Activated T-cell treated with anti-CD3 and anti-CD28 coated beads, Interleukin-2, amount 50 U/mL, for 24 hours (primary cell): ENCODE results near the gene EEF1E1.

Experiments
- DNase-seq: peaks from one replicate; pipeline ENCODE4 v3.0.0-alpha.2; 2020
- H3K27ac Mint-ChIP-seq: 2 replicates; pipeline ENCODE4 v1.8.0; 2020; ENCODE audit warnings: mild to moderate bottlenecking, mixed read lengths
- H3K27me3 Mint-ChIP-seq: 2 replicates; pipeline ENCODE4 v1.8.0; 2020; ENCODE audit warnings: mixed read lengths
- H3K36me3 Mint-ChIP-seq: 2 replicates; pipeline ENCODE4 v1.8.0; 2020; ENCODE audit warnings: low read depth, mixed read lengths
- H3K4me1 Mint-ChIP-seq: 2 replicates; pipeline ENCODE4 v1.8.0; 2020; ENCODE audit warnings: low read depth, mixed read lengths
- H3K4me3 Mint-ChIP-seq: 2 replicates; pipeline ENCODE4 v1.8.0; 2020; ENCODE audit warnings: mild to moderate bottlenecking, moderate library complexity, mixed read lengths
- H3K9me3 Mint-ChIP-seq: 2 replicates; pipeline ENCODE4 v1.8.0; 2020; ENCODE audit warnings: mixed read lengths

The EEF1E1 gene

GRCh38 chr6:8080362-8081151 is 21.8 kb downstream of the EEF1E1 start:
- H3K27me3 Mint-ChIP-seq = no peaks in the 10 kb centered on the region
- no peak overlapping the region for H3K4me3 Mint-ChIP-seq
- DNase-seq = no peak
- no peaks in the 10 kb centered on the region for H3K9me3 Mint-ChIP-seq
- peaks cover 49% of the 10 kb centered on the region for H3K4me1 Mint-ChIP-seq
- peaks cover 90% of the 10 kb centered on the region for H3K36me3 Mint-ChIP-seq
- no peak overlapping the region for H3K27ac Mint-ChIP-seq

GRCh38 chr6:8079126-8079525 is 23.2 kb downstream of the EEF1E1 start:
- no peak for DNase-seq
- Mint-ChIP-seq H3K9me3 (no peaks in the 10 kb centered on the region), H3K27ac (no peak overlapping the region), H3K4me3 (no peak overlapping the region), H3K27me3 (no peaks in the 10 kb centered on the region), H3K36me3 (peaks cover 76% of the 10 kb centered on the region), H3K4me1 (peaks cover 55% of the 10 kb centered on the region)

GRCh38 chr6:8077991-8078390 is 24.4 kb downstream of the EEF1E1 start:
- no peak for DNase-seq
- peaks cover 46% of the 10 kb centered on the region for H3K4me1 Mint-ChIP-seq
- H3K9me3 Mint-ChIP-seq = no peaks in the 10 kb centered on the region
- peaks cover 64% of the 10 kb centered on the region for H3K36me3 Mint-ChIP-seq
- no peak overlapping the region for H3K4me3 Mint-ChIP-seq
- H3K27me3 Mint-ChIP-seq = no peaks in the 10 kb centered on the region
- H3K27ac Mint-ChIP-seq = peak overlapping the region; percentile 4

- H3K27ac Mint-ChIP-seq = peak overlapping the region; percentile 0
Observed at GRCh38 chr6:8075704-8076103, 26.6 kb downstream of the EEF1E1 start.

GRCh38 chr6:8075185-8075584 is 27.2 kb downstream of the EEF1E1 start:
- Mint-ChIP-seq H3K4me3 (no peak overlapping the region), H3K9me3 (no peaks in the 10 kb centered on the region), H3K27me3 (no peaks in the 10 kb centered on the region), H3K27ac (no peak overlapping the region), H3K4me1 (peaks cover 30% of the 10 kb centered on the region), H3K36me3 (peaks cover 39% of the 10 kb centered on the region)
- DNase-seq = no peak

More at GRCh38 chr6:8075704-8076103, 26.6 kb downstream of the EEF1E1 start:
- Mint-ChIP-seq H3K4me3 (no peak overlapping the region), H3K9me3 (no peaks in the 10 kb centered on the region), H3K36me3 (peaks cover 44% of the 10 kb centered on the region), H3K4me1 (peaks cover 35% of the 10 kb centered on the region), H3K27me3 (no peaks in the 10 kb centered on the region)
- DNase-seq = no peak

GRCh38 chr6:8074213-8074612 is 28.1 kb downstream of the EEF1E1 start:
- H3K27ac Mint-ChIP-seq = peak overlapping the region; percentile 54
- no peak for DNase-seq
- H3K4me1 Mint-ChIP-seq = peaks cover 25% of the 10 kb centered on the region
- H3K36me3 Mint-ChIP-seq = peaks cover 29% of the 10 kb centered on the region
- no peaks in the 10 kb centered on the region for H3K27me3 Mint-ChIP-seq
- H3K9me3 Mint-ChIP-seq = no peaks in the 10 kb centered on the region
- H3K4me3 Mint-ChIP-seq = no peak overlapping the region

- no peaks in the 10 kb centered on the region for H3K9me3 Mint-ChIP-seq
- H3K27me3 Mint-ChIP-seq = no peaks in the 10 kb centered on the region
- H3K27ac Mint-ChIP-seq = no peak overlapping the region
- no peak for DNase-seq
- H3K4me1 Mint-ChIP-seq = peaks cover 25% of the 10 kb centered on the region
- H3K4me3 Mint-ChIP-seq = no peak overlapping the region
- H3K36me3 Mint-ChIP-seq = peaks cover 25% of the 10 kb centered on the region
Observed at GRCh38 chr6:8073758-8074157, 28.6 kb downstream of the EEF1E1 start.

- H3K9me3 Mint-ChIP-seq = no peaks in the 10 kb centered on the region
- no peak for DNase-seq
- peaks cover 2% of the 10 kb centered on the region for H3K36me3 Mint-ChIP-seq
- H3K27ac Mint-ChIP-seq = no peak overlapping the region
- no peak overlapping the region for H3K4me3 Mint-ChIP-seq
- H3K27me3 Mint-ChIP-seq = no peaks in the 10 kb centered on the region
- H3K4me1 Mint-ChIP-seq = peaks cover 16% of the 10 kb centered on the region
Observed at GRCh38 chr6:8070718-8071117, 31.6 kb downstream of the EEF1E1 start.

- peaks cover 2% of the 10 kb centered on the region for H3K36me3 Mint-ChIP-seq
- peaks cover 17% of the 10 kb centered on the region for H3K4me1 Mint-ChIP-seq
- no peak for DNase-seq
- H3K4me3 Mint-ChIP-seq = no peak overlapping the region
- no peaks in the 10 kb centered on the region for H3K9me3 Mint-ChIP-seq
- no peaks in the 10 kb centered on the region for H3K27me3 Mint-ChIP-seq
- no peak overlapping the region for H3K27ac Mint-ChIP-seq
Observed at GRCh38 chr6:8069631-8070284, 32.6 kb downstream of the EEF1E1 start.

- DNase-seq = no peak
Observed at GRCh38 chr6:8069151-8069550, 33.2 kb downstream of the EEF1E1 start.

GRCh38 chr6:8066108-8066507 is 36.2 kb downstream of the EEF1E1 start:
- Mint-ChIP-seq H3K36me3 (peaks cover 22% of the 10 kb centered on the region), H3K4me1 (peaks cover 29% of the 10 kb centered on the region), H3K27me3 (no peaks in the 10 kb centered on the region), H3K9me3 (no peaks in the 10 kb centered on the region), H3K27ac (peak overlapping the region; percentile 97), H3K4me3 (no peak overlapping the region)
- no peak for DNase-seq

More at GRCh38 chr6:8069151-8069550, 33.2 kb downstream of the EEF1E1 start:
- Mint-ChIP-seq H3K4me3 (no peak overlapping the region), H3K27me3 (no peaks in the 10 kb centered on the region), H3K36me3 (peaks cover 2% of the 10 kb centered on the region), H3K27ac (no peak overlapping the region), H3K9me3 (no peaks in the 10 kb centered on the region), H3K4me1 (peaks cover 21% of the 10 kb centered on the region)

- peak overlapping the region; percentile 92 for H3K4me3 Mint-ChIP-seq
- H3K4me1 Mint-ChIP-seq = peaks cover 29% of the 10 kb centered on the region
- H3K36me3 Mint-ChIP-seq = peaks cover 22% of the 10 kb centered on the region
- H3K27me3 Mint-ChIP-seq = no peaks in the 10 kb centered on the region
- DNase-seq = peak; percentile 62
- H3K27ac Mint-ChIP-seq = peak overlapping the region; percentile 97
- H3K9me3 Mint-ChIP-seq = no peaks in the 10 kb centered on the region
Observed at GRCh38 chr6:8065519-8065911, 36.8 kb downstream of the EEF1E1 start.

GRCh38 chr6:8064638-8065518 is 37.5 kb downstream of the EEF1E1 start:
- Mint-ChIP-seq H3K27me3 (no peaks in the 10 kb centered on the region), H3K9me3 (no peaks in the 10 kb centered on the region), H3K4me3 (peak overlapping the region; percentile 92), H3K27ac (peak overlapping the region; percentile 97), H3K36me3 (peaks cover 28% of the 10 kb centered on the region), H3K4me1 (peaks cover 32% of the 10 kb centered on the region)
- DNase-seq = peak; percentile 40

GRCh38 chr6:8063761-8064637 is 38.3 kb downstream of the EEF1E1 start, which contains the start of gene BLOC1S5:
TSS of gene BLOC1S5 (minus strand) at chr6:8064389. CDS start at chr6:8064376, 13 bp downstream.
- H3K4me3 Mint-ChIP-seq = peak within 1 kb of the TSS; percentile 92
- no peaks in the 10 kb centered on the region for H3K27me3 Mint-ChIP-seq
- H3K9me3 Mint-ChIP-seq = no peaks in the 10 kb centered on the region
- H3K36me3 Mint-ChIP-seq = peaks cover 31% of the 10 kb centered on the region
- peak within 1 kb of the TSS; percentile 97 for H3K27ac Mint-ChIP-seq
- H3K4me1 Mint-ChIP-seq = peaks cover 32% of the 10 kb centered on the region
- peak; percentile 98 for DNase-seq
